RWPE1 (cell line): Measurements from ENCODE around the gene CYLD.

Experiments
- CTCF ChIA-PET: fragments of 350-600 bp; sonication (Branson Sonifier 250); formaldehyde crosslinking; extraction: SDS; loops from one replicate; lab custom pipeline; 2021; lab: Yijun Ruan, JAX
- POLR2A ChIA-PET: fragments of 400-600 bp; formaldehyde crosslinking; extraction: SDS; loops from one replicate; lab custom pipeline; 2020; ENCODE audit warnings: antibody characterized with exemption; ENCODE audit not compliant: low non-redundant PET; lab: Yijun Ruan, JAX
- DNase-seq: peaks from one replicate; pipeline ENCODE4 v3.0.0; 2012; ENCODE audit warnings: low spot score
- H3K27ac ChIP-seq: fragments of 450-650 bp; 2 replicates; pipeline ENCODE4 v1.5.1; 2017
- CTCF ChIP-seq: fragments of 450-650 bp; conservative IDR thresholded peaks from 2 replicates; pipeline ENCODE4 v1.5.1; 2017; ENCODE audit warnings: low read depth, mild to moderate bottlenecking

Gene CYLD

GRCh38 chr16:50718061-50718760 lies 23.7 kb upstream of the CYLD start:
- H3K27ac ChIP-seq, result no peak overlapping the region
- no peak for TF ChIP-seq CTCF
- POLR2A ChIA-PET, result interaction anchor here (0.5 kb wide), 1 partner anchor 23 kb away, joined by 4 read pairs; the partner anchor contains the start of gene CYLD
- DNase-seq, result no peak
- CTCF ChIA-PET, result interaction anchor here (0.6 to 1.2 kb wide), 2 partner anchors 16 to 22 kb away, joined by 5 to 6 read pairs; no protein-coding TSS in a partner anchor

- no peak for DNase-seq
- no peak overlapping the region for H3K27ac ChIP-seq
- ChIA-PET POLR2A (interaction anchor here (0.5 kb wide), 1 partner anchor 23 kb away, joined by 4 read pairs; the partner anchor contains the start of gene CYLD), CTCF (interaction anchor here (0.6 to 1.2 kb wide), 2 partner anchors 17 to 21 kb away, joined by 5 to 6 read pairs; no protein-coding TSS in a partner anchor)
- TF ChIP-seq CTCF, result no peak
Observed at GRCh38 chr16:50718761-50719400, 23.0 kb upstream of the CYLD start.

- H3K27ac ChIP-seq, result no peak overlapping the region
- no peak for TF ChIP-seq CTCF
- ChIA-PET POLR2A (no interaction called here), CTCF (interaction anchor here (0.6 to 1.2 kb wide), 2 partner anchors 18 to 675 kb away, joined by 3 to 5 read pairs; no protein-coding TSS in a partner anchor)
- DNase-seq, result peak; percentile 57
Observed at GRCh38 chr16:50719401-50720337, 22.2 kb upstream of the CYLD start.

GRCh38 chr16:50721549-50722404 lies 20.1 kb upstream of the CYLD start:
- TF ChIP-seq CTCF, result no peak
- H3K27ac ChIP-seq, result no peak overlapping the region
- ChIA-PET CTCF (no interaction called here), POLR2A (no interaction called here)
- peak; percentile 31 for DNase-seq

GRCh38 chr16:50722405-50722737 lies 19.5 kb upstream of the CYLD start:
- no peak for DNase-seq
- POLR2A ChIA-PET, result no interaction called here
- no peak for TF ChIP-seq CTCF
- no peak overlapping the region for H3K27ac ChIP-seq
- CTCF ChIA-PET, result no interaction called here
